IPS-20b (cell line): ENCODE measurements around the gene HSF2BP.

ENCODE experiments used
- H3K27ac ChIP-seq: one replicate; pipeline ENCODE4 v1.5.1; 2013; ENCODE audit warnings: low read length
- H3K27me3 ChIP-seq: 2 replicates; pipeline ENCODE4 v1.6.1; 2013; ENCODE audit warnings: mild to moderate bottlenecking, low read length, inconsistent platforms; ENCODE audit not compliant: insufficient read depth
- H3K36me3 ChIP-seq: 2 replicates; pipeline ENCODE4 v1.6.1; 2013; ENCODE audit warnings: low read depth, mild to moderate bottlenecking, inconsistent platforms, low read length, moderate library complexity; ENCODE audit not compliant: insufficient read depth
- H3K4me1 ChIP-seq: 2 replicates; pipeline ENCODE4 v1.6.1; 2013; ENCODE audit warnings: mild to moderate bottlenecking, control low read depth, inconsistent platforms, low read length, moderate library complexity; ENCODE audit not compliant: insufficient read depth
- H3K4me3 ChIP-seq: 2 replicates; pipeline ENCODE4 v1.5.1; 2013; ENCODE audit warnings: mild to moderate bottlenecking, low read length, inconsistent platforms
- H3K9ac ChIP-seq: 2 replicates; pipeline ENCODE4 v1.6.1; 2013; ENCODE audit warnings: low read depth, mild to moderate bottlenecking, inconsistent platforms, low read length, moderate library complexity
- H3K9me3 ChIP-seq: 2 replicates; pipeline ENCODE4 v1.6.1; 2013; ENCODE audit warnings: mild to moderate bottlenecking, low read depth, low read length, inconsistent platforms; ENCODE audit not compliant: insufficient read depth

The HSF2BP gene

DNA sequence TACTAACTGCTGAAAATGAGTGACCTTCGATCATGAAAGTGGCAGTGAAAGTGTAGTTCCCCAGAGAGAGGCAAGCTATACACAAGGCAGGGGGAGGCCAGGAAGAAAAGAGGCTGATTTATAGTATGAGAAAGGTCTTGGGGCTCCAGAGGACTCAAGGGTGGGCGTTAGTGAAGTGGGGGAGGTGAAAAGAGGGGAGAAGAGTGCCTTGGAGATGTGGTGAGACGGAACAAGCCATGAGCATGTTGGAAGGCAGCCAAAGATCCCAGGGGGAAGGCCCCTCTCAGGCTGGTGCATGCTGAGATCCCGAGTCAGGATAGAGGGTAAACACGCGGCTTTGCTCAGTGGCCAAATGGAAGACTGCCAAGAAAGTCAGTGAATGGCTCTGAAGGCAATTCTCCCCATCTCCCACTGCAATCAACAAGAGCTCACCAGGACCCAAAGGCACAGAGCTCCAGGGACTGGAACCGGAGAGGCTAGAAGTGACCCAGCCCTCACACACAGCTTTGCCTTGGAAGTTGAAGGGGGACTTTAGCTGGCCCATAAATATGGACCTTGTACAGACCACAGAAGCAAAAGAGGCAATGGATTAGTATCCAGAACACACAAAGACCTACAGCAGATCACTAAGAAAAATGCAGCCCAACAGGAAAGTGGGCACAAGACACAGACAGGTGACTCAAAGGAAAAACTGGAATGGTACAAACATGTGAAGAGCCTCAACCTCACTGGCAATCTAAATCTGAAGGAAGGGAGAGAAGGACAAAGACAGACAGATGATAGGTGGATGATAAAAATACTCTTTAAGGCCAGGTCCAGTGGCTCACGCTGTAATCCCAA is 49.6 kb downstream of the HSF2BP start:
- no peak overlapping the region for H3K27ac ChIP-seq
- H3K36me3 ChIP-seq, result no peaks in the 10 kb centered on the region
- no peaks in the 10 kb centered on the region for H3K9me3 ChIP-seq
- no peaks in the 10 kb centered on the region for H3K27me3 ChIP-seq
- no peak overlapping the region for H3K9ac ChIP-seq
- H3K4me3 ChIP-seq, result no peak overlapping the region
- no peaks in the 10 kb centered on the region for H3K4me1 ChIP-seq

DNA sequence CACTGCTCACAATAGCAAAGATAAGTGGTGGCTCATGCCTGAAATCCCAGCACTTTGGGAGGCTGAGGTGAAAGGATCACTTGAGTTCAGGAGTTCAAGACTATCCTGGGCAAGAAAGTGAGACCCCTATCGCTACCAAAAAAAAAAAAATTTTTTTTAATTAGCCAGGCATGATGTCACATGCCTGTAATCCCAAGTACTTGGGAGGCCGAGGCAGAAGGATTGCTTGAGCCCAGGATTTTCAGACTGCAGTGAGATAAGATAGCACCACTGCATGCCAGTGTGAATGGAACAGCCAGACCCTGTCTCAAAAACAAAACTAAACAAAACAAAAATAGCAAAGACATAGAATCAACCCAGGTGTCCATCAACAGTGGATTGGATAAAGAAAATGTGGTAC is 50.6 kb downstream of the HSF2BP start:
- Histone ChIP-seq H3K4me1 (no peaks in the 10 kb centered on the region), H3K4me3 (no peak overlapping the region), H3K9ac (no peak overlapping the region), H3K27ac (no peak overlapping the region), H3K27me3 (no peaks in the 10 kb centered on the region), H3K9me3 (no peaks in the 10 kb centered on the region), H3K36me3 (no peaks in the 10 kb centered on the region)

DNA sequence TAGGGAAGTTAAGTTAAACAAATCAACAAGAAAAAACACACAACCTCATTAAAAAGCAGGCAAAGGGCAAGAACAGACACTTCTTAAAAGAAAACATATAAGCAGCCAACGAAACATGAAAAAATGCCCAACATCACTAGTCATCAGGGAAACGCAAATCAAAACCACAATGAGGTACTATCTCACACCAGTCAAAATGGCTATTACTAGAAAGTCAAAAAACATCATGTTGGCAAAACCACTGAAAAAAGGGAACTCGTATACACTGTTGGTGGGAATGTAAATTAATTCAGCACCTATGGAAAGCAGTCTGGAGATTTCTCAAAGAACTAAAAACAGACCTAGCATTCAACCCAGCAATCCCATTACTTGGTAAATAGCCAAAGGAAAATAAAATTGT is 51.1 kb downstream of the HSF2BP start:
- H3K27ac ChIP-seq, result no peak overlapping the region

DNA sequence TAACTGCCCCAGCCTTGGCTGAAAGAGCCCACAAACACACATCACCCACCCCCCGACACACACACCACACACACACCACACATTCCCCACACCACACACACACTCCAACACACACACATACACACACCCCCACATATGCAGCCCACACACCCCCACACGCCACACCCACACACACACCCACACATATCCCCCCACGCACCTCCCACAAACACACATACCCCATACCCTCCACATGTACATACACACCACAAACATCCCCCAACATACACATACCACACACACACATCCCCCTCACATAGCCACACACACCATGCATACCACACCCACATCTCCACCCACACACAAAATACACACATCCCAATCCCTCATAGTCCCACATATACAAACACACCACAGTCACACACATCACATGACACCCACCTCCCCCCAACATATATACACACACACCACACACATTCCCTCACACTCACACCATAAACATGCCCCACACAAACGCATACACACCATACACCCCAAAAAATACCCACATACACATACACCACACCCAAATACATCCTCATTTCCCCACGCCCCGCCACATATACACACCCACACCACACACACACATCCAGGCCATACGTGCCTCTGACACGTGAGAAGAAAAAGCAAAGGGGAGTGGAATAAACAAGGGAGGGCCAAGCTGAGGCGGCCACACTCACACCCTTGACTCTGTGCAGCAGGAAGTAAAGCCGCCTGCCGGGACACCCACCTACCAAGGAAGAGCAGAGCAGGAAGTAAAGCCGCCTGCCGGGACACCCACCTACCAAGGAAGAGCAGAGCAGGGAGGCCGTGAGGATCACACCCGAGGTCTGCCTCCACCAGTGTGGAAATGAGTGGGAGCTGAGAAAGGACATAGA is 53.7 kb downstream of the HSF2BP start:
- Histone ChIP-seq H3K9ac (no peak overlapping the region), H3K36me3 (no peaks in the 10 kb centered on the region), H3K4me1 (no peaks in the 10 kb centered on the region), H3K4me3 (no peak overlapping the region), H3K9me3 (no peaks in the 10 kb centered on the region), H3K27me3 (no peaks in the 10 kb centered on the region), H3K27ac (no peak overlapping the region)

More for the DNA sequence above, 51.1 kb downstream of the HSF2BP start:
- Histone ChIP-seq H3K4me3 (no peak overlapping the region), H3K36me3 (no peaks in the 10 kb centered on the region), H3K4me1 (no peaks in the 10 kb centered on the region), H3K9me3 (no peaks in the 10 kb centered on the region), H3K9ac (no peak overlapping the region), H3K27me3 (no peaks in the 10 kb centered on the region)

DNA sequence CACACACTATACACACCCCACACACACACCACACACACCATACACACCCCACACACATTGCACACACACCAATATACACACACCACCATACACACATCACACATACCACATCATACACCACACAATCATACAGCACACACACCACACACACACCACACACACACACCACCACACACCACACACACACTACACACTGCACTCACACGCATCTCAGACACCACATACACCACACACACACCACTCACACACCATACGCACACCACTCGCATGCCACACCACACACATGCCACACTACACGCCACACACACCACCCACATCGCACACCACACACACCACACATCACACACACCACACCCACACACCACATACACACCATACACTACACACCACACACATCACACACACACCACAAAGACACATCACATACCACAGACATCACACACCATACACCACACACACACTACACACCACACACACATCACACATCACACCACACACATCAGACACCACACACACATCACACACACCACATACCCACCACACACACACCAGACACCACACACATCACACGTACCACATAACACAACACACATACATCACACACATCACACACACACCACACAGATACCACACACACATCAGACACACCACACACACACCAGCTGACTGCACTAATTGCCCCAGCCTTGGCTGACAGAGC is 54.6 kb downstream of the HSF2BP start:
- no peaks in the 10 kb centered on the region for H3K36me3 ChIP-seq
- no peak overlapping the region for H3K9ac ChIP-seq
- H3K27me3 ChIP-seq, result no peaks in the 10 kb centered on the region
- no peaks in the 10 kb centered on the region for H3K9me3 ChIP-seq
- no peak overlapping the region for H3K4me3 ChIP-seq
- no peak overlapping the region for H3K27ac ChIP-seq
- H3K4me1 ChIP-seq, result no peaks in the 10 kb centered on the region

DNA sequence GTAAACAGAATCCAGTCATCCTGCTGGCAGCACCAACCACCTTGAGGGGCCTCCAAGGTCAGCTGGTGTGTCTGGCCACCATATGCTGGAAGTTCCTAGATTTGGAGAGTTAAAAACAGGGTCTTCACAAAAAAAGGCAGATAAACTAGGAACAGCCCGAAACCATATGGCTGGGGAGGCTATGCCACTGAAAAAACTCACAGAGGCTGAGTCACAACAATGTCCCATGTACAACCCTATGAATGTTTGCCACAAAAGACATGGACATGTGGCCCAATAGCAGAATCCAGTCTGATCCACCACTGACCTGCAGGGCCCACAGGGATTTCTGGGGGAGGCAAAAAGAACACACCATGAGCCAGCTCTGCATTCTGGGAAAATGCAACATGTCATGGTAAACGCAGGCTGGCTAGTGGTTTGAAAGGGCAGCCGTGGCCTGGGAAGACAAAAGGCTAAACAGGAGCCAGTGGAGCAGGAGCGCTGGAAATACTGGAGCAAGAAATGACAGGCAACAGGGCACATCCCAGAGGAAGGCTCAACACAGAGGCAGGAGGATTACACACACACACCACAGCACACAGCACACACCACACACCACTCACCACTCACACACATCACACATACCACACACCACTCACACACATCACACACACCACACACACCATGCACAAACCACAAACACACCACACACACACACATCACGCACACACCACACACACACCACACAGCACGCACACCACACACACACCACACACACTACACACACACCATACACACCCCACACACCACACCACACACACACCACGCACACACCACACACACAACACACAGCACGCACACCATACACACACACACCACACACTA is 55.4 kb downstream of the HSF2BP start:
- H3K9ac ChIP-seq, result no peak overlapping the region
- no peaks in the 10 kb centered on the region for H3K4me1 ChIP-seq
- H3K27ac ChIP-seq, result no peak overlapping the region

DNA sequence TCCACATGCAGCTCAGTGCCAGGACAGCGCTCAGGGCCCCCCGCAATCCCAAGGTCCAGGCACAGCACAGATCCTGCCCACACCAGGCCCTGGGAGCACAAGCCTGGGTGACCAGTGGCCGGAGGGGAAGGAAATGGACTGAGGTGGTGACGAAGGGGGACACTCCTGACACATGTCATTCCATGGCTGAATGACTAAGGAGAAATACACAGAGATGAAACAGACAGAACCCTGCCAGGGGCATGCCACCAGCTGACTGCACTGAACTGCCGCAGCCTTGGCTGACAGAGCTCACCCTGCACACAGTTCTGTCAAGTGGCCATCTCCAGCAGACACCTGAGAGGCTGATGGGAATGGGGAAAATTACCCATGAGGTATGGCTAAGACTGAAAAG is 56.1 kb downstream of the HSF2BP start:
- Histone ChIP-seq H3K27ac (no peak overlapping the region), H3K9ac (no peak overlapping the region), H3K27me3 (no peaks in the 10 kb centered on the region), H3K9me3 (no peaks in the 10 kb centered on the region), H3K4me1 (no peaks in the 10 kb centered on the region), H3K36me3 (no peaks in the 10 kb centered on the region), H3K4me3 (no peak overlapping the region)

More for the DNA sequence above, 55.4 kb downstream of the HSF2BP start:
- H3K9me3 ChIP-seq, result no peaks in the 10 kb centered on the region
- no peak overlapping the region for H3K4me3 ChIP-seq
- H3K36me3 ChIP-seq, result no peaks in the 10 kb centered on the region
- no peaks in the 10 kb centered on the region for H3K27me3 ChIP-seq

DNA sequence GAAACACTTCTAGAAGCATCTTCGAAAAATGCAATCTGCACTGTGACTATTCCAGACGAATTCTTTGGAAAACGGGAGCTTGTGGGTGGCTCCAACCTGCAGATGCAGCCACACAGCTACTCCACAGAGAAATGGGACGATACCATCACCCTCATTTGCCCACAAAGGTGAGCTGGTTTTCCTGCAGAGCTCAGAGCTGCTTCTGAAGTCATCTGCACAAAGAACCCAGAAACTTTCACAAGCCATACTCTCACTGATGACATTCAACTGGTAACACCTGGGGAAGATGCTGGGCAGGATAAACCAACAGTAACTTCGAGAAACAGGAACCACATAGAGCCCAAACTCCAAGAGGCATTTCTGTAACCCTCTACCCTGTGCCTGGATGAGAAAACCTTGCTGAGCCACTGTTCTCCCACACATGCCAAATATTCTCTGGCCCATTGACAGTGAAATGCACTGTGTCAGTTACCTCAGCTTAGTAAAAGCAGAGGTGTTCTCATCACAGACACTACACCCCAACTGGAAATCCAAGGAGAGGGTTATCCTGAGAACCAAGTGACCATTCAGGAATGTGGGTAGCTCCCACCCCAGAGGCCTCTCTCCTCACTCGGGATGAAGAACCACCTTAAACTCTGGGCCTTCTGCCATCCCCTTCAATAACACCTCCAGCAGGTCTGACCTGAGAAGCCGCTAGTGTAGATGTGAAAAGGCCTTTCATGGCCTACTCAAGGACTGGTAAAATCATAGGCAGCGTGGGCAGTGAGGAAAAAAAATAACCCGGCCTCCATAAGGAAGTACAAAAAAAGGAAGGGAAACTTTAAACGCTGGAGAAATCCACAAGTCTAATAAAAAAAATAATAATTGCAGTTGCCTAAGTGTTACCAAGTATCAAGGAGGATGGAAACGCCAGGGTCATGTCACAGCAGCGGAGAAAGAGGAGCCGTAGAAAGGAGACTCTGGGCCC is 56.7 kb downstream of the HSF2BP start:
- Histone ChIP-seq H3K4me3 (no peak overlapping the region), H3K9me3 (no peaks in the 10 kb centered on the region), H3K27me3 (no peaks in the 10 kb centered on the region), H3K9ac (no peak overlapping the region), H3K27ac (no peak overlapping the region), H3K4me1 (no peaks in the 10 kb centered on the region), H3K36me3 (no peaks in the 10 kb centered on the region)

DNA sequence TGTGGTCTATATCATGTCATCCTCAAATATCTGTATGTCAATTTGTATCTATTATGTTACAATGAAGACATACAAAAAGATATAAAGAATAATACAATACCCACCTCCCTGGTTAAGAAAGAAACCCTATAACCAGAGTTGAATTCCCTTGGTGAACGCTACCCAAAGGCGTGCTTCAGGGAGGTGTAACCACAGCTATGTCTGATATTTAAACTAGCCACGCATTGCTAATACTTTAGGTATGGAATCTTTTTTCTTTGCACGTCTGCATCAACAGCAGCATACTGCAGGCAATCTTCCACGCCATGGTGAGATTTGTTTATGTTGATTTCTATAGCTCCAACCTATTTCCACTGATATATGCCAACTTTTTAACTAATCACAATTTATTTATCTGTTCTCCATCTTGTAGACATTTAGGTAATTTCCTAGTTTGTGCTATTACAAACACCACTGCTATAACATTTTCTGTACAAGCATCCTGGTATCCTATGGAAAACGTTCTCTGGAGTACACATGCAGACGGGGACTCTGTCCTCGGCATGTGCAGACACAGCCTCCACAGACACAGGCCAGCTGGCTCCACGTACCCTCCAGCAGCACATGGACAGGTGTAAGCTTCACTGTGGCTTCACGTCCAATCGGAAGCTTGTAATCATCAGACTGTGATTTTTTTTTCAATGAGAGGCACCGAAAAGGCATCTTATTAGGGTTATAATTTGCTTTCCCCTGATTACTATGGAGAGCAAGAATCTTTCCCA is 58.5 kb downstream of the HSF2BP start:
- H3K27ac ChIP-seq, result no peak overlapping the region
- H3K36me3 ChIP-seq, result no peaks in the 10 kb centered on the region
- H3K4me1 ChIP-seq, result no peaks in the 10 kb centered on the region
- no peaks in the 10 kb centered on the region for H3K27me3 ChIP-seq
- H3K9me3 ChIP-seq, result no peaks in the 10 kb centered on the region
- no peak overlapping the region for H3K9ac ChIP-seq
- no peak overlapping the region for H3K4me3 ChIP-seq

DNA sequence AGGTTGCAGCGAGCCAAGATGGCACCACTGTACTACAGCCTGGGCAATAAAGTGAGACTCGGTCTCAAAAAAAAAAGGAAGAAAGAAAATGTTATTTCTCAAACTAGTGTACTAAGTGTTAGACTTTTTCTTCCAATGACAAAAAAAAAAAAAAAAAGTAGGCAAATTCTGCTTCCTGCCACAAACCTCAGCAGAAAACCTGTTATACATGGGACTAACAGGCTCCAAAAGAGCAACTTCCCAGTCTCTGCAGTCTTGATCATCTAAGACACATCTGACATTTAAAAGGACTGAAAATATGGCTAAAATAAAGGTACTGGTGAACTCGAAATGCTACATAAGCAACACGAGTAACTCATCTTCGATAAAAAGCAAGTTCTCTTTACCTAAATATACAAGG is 59.6 kb downstream of the HSF2BP start:
- Histone ChIP-seq H3K36me3 (no peaks in the 10 kb centered on the region), H3K4me1 (no peaks in the 10 kb centered on the region), H3K4me3 (no peak overlapping the region), H3K27ac (no peak overlapping the region), H3K27me3 (no peaks in the 10 kb centered on the region), H3K9ac (no peak overlapping the region), H3K9me3 (no peaks in the 10 kb centered on the region)
